ENCODE measurements around the gene FKBP2.
"Not testable (repeated sequence)": the region's sequence is repeated elsewhere in the genome, so short reads cannot be mapped to it uniquely, and the experiment has no call there.

The FKBP2 gene

DNA sequence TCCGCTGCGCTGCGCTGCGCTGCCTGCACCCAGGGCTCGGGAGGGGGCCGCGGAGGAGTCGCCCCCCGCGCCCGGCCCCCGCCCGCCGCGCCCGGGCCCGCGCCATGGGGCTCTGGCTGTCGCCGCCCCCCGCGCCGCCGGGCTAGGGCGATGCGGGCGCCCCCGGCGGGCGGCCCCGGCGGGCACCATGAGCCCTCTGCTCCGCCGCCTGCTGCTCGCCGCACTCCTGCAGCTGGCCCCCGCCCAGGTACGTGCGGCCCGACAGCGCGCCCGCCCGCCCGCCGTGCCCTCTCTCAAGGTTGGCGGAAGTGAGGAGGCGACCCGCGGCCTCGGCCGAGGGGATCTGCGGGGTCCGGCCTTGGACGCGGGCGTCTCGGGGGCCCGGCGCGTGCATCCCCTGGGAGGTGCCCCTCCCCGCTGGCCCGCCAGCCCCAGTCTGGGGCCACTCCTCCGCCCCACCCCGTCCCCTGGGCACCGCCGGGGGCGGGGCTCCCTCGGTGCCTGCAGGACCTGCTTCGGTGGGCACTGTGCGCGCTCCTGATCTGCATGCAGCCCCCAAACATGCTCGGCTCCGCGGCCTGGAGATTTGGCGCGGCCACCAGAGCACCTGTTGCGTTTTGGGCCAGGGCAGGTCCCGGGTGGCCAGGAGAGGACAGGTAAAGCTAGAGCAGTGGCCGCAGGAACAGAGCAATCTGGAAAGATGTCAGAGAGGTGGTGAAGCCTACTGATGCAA, 6.1 kb upstream of the FKBP2 start:
- DNase-seq = no peak

DNA sequence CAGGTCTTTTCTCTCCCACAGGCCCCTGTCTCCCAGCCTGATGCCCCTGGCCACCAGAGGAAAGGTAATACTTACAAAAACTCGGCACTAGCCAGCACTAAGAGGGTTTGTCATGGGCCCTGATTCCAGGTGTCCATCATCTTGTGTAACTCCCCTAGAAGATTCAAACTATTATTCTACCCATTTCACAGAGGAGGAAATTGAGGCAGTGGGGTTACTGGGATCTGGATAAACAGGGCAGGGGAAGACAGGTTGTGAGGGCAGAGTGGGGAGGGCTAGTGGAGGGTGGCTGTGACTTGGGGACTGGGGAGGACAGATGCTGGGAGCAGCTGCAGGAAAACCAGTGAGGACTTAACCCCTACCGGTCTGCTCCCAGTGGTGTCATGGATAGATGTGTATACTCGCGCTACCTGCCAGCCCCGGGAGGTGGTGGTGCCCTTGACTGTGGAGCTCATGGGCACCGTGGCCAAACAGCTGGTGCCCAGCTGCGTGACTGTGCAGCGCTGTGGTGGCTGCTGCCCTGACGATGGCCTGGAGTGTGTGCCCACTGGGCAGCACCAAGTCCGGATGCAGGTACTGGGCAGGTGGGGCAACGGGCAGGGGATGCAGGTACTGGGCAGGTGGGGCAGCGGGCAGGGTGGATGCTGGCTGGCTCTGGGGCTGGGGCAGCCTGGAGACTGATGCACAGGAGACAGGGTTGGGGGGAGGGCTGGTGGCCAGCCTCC, 5.3 kb upstream of the FKBP2 start:
- no peak for DNase-seq

DNA sequence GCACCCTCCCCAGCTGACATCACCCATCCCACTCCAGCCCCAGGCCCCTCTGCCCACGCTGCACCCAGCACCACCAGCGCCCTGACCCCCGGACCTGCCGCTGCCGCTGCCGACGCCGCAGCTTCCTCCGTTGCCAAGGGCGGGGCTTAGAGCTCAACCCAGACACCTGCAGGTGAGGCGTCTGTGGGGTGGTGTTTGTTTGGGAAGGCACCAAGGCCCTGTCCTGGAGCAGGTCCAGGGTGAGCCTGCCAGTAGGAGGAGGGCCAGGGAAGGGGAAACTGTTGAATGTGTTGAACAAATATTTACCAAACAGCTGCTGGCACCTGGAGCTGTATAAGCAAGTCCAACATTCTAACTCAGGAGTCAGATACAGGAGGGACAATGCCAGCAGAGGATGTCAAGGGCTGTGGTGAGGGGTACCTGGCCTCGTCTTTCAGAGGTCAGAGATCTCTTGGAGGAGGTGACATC, 3.4 kb upstream of the FKBP2 start:
- DNase-seq = no peak

DNA sequence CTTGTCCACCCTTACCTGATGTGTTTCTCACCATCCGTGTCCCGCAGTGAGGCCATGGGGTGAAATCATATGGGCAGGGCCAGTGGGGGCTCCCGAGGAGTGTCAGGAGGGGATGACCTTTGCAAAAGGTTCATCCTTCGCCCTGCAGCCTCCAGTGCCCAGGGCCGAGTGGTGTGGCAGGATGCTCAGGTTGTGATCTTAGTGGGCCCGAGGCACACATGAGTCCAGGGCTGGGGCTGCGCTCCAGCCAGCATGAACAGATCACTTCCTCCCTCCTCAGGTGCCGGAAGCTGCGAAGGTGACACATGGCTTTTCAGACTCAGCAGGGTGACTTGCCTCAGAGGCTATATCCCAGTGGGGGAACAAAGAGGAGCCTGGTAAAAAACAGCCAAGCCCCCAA, 2.8 kb upstream of the FKBP2 start:
- no peak for DNase-seq

DNA sequence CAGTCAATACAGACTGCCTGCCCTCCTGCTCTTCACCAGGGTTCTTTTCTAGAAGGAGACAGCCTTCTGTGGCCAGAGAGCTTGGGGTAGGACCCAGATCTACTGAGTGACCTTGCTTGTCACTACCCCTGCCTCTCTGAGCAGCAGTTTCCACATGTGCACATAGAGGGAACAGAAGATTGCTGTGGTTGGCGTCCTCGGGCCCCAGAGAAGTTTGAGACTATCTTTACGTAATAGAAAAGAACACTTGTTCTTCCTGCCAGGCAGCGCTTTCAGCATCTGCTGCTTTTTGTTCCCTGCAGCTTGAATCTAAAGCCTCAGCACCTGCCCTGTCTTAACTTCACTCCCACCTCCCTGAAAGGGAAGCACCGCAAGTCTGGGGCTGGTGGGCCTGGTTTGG, 1.9 kb upstream of the FKBP2 start:
- DNase-seq = no peak

DNA sequence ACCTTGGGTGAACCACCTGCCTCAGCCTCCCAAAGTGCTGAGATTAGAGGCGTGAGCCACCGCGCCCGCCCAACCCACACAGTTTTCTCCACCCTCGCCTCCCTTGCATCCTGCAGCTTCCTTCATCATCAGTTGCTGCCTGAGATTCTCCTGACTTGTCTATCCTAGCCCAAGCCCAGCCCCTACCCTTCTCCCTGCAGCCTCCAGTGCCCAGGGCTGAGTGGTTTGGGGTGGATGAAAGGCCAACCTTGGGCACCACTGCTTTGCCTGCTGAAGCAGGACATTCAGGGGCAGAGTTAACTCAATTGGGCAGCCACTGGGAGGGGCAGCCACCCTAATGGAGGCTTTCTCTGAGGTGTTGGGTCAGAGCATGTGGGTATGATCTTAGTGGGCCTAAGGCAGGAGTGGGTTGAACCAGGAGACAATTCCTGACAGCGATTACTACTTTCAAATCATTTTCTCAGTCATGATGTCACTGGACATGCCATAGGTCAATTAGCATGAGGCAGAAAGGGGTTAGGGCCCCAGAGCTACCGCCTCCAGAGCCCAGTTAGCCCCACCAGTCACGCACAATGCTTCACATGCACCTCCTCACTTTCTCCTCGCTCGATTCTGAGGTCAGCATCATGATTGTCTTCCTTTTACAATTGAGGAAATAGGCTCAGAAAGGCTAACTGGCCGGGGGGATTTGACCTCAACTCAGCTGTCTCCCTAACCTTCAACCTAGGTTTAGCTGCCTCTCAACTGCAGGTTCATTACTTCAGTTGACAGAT, 1.0 kb upstream of the FKBP2 start:
- no peak for DNase-seq

DNA sequence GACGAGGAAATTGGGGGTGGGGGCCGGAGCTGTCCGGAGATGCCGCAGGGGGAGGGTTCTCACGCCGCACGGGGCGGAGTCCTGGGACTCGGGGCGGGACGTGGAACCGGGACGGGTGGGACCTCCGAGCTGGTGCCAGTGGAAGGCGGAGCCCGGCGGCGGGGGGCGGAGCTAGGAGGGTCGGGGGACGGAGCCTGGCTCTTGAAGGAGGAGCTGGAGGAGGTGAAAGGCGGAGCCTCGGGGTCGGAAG, 271 bp downstream of the FKBP2 start:
- peak; percentile 99 for DNase-seq

DNA sequence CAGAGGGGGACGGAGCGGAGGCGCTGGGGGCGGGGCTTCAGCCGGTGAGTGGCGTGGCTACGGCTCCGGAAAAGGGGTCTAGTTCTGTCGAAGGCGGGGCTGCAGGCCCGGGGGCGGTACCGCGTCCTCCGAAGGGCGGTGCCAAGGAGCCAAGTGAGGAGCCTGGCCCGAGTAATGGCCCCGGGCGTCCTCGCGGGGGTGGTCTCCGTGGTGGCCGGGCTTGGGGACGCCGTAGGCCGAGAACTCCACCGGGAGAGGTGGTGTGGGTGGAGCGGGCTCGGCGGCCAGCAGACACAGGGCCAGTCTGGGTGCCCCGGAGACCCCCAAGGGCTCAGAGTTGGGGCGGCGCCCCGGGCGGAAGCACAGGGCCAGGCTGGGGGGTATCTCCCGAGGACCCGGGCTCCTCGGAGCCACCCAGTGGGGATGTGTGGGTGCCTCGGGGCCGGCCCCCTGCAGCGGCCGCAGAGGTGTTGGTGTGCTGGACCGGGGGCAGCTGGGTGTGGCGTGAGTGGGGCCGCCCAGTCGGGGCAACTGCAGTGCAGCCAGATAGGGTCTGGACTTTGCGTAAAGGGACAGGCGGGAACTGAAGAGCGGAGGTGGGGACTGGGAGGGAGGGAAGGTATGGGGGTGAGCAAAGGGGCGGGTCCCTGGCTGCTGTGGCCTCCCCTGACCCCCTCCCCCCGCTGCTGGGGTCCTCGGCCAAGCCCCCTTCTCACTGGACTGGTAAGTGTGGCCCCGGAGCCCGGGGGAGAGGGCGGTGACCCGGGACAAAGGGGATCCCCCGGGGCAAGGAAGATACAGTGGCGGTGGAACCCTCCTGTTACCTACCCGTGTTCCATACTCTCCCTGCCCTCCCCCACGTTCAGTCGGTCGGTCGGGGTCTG, 838 bp downstream of the FKBP2 start:
- peak; percentile 20 for DNase-seq

DNA sequence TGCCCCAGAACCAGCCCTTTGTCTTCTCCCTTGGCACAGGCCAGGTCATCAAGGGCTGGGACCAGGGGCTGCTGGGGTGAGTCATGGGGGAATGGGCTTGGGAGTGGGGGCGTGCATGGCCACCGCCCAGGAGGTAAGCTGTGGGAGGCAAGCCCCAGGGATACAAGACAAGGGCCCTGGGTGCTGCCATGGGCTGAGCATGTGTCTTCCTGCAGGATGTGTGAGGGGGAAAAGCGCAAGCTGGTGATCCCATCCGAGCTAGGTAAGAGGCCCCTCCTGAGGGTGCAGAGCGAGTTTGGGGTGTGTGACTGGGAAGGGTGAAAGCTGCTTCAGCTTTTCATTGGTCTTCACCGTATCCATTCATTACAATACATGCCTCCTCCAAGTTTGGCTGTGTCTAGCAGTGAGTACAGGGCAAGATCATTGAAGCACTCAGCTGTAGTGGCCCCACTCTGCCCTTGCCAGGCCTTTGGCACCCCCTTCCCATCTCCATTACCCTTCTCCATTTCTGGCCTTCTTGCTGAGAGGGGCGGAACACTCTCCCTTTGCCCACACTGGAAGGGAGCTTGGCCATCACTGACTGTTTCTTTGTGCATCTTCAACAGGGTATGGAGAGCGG, 2.5 kb downstream of the FKBP2 start:
- no peak for DNase-seq

DNA sequence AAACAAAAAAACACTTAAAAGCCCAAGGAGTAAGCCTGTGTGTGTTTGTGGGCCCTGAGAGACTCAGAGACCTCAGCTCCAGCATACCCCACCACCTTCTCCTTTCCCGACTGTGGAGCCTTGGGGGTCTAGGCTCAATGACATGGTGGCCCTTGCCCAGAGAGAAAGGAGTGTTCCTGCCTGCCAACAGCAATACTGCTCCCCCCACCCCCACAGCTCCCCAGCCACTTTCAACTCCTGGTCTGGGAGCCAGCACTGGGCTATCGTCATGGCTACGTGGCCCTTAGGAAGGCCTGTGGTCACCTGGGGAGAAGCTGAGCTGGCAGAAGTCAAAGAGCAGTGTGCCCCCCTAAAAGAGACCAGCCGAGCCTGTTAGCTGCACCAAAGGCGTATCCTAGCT, 3.2 kb downstream of the FKBP2 start:
- DNase-seq = no peak

DNA sequence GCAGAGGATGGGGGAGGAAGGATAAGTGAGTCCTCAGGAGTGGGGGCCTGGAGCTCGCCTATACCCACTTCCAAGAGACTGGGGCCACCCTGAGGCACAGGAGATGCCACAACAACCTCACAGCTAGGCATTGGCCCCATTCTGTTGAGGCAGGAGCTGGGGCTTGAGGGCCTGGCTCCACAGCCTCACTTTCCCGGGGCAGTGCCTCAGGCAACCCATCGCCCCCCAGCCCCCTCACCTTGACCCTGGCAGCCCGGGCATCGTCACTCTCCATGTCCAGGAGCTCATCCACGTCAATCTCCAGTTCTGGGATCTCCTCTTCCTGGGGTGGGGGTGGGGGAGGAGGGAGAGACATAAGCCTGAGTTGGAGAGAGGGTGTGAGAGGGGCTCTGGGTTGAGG, 4.1 kb downstream of the FKBP2 start:
- no peak for DNase-seq

DNA sequence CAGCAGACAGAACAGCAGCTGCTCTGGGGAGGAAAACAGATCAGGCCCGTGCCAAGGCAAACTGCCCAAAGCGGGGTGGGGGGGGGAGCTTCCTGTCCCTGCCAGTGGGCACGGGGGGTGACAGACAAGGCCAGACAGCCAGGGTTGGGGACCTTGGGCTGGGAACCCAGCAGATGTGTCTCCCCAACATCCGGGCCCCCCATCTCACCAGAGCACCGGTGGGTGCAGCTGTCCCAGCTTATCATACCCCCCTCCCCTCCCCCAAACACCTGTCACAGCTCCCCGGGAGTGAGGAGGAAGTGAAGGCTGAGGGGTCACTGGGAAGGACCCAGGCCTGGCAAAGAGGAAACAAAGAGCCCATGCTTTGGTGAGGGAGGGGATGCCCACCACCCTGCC, 4.5 kb downstream of the FKBP2 start:
- DNase-seq = no peak

DNA sequence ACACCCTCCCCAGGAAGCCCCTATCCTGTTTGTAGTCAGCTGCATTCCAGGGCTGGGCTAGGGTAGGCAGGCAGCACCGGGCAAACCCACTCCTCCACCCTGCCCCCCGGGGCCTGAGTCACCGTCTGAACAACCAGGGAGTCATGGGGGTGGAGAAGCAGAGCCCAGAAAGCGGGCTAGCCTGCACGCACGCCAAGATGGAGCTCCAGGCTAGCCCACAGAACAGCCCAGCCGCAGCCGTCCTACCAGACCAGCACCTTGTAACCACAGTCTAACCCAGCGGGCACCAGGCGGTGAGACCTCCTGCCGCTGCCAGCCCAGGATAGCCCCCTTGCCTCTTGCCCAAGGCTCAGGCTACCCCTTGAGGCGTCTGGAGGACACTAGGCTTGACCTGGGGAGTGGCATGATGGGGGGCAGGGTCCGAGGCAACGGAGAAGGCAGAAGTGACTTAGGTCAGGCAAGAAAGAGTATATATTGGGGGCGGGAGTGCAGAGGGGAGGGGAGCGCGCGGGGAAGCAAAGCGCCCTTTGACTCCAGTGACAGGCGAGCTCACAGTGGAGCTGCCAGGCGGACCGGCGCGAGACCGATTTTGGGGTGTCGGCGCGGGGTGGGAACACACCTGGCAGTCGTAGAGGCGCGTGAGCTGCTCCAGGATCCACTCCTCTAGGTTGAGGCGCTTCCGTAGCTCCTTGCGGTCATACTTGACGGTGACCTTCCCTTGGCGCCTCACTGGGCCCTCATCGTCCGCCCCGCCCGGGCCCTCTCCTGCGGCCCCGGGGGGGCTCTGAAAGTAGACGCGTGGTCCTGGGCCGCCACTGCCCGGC, 5.1 kb downstream of the FKBP2 start:
- DNase-seq = peak; percentile 90

DNA sequence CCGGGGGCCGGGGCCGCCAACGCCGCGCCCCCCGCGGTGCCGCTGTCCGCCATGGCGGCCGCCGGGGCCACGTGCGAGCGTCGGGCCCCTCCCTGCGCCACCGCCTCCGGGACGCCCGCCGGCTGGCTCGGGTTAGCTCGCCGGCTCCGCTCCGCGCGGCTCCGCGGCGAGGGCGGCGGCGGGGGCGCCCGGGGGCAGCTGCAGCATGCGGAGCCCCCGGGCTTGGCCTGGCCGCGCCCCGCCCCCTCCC, 5.7 kb downstream of the FKBP2 start:
- DNase-seq = not testable (repeated sequence)

DNA sequence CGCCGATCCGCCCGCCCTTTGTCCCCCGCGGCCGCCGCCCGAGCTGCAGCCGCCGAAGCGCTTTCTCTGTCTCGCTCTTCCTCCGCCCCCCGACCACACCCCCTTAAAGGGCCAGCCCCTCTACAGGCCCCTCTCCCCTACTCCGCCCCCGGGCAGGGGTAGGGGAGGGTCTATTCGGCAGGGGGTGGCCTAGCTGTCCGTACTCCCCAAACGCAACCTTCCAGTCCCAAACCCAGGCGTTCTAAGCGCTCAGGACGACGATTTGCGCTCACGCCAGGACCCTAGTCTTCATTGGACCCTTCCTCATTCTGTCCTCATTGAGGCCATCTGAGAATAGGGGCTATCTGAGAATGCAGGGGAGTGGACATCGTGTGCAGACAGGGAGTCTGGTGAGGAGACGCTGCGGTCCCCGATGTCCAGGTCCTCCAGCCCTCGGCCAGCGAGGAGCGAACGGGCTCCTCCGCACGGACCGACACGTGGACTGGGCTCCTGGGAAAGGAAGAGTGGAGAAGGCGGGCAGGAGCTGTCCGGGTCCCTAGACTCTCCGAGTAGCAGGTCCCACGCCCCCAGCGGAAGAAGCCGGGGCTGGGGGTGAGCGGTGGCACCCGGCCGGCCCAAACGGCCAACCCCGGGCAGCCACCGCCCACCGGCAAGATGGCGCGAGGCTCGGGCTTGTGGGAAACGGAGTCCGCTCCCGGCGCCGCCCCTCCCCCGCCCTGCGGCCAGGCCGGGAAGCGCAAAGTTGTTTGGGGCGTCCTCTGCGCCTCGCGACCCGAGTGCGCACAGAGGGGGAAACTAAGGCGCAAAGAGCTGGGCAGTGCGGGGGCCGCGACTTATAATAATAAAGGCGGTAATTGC, 6.2 kb downstream of the FKBP2 start, which contains the start of gene PPP1R14B:
TSS of gene PPP1R14B (minus strand) at position 73 of the 858 bp plus-strand sequence. CDS start 270 bp downstream, outside the sequence.
- DNase-seq = peak; percentile 88

DNA sequence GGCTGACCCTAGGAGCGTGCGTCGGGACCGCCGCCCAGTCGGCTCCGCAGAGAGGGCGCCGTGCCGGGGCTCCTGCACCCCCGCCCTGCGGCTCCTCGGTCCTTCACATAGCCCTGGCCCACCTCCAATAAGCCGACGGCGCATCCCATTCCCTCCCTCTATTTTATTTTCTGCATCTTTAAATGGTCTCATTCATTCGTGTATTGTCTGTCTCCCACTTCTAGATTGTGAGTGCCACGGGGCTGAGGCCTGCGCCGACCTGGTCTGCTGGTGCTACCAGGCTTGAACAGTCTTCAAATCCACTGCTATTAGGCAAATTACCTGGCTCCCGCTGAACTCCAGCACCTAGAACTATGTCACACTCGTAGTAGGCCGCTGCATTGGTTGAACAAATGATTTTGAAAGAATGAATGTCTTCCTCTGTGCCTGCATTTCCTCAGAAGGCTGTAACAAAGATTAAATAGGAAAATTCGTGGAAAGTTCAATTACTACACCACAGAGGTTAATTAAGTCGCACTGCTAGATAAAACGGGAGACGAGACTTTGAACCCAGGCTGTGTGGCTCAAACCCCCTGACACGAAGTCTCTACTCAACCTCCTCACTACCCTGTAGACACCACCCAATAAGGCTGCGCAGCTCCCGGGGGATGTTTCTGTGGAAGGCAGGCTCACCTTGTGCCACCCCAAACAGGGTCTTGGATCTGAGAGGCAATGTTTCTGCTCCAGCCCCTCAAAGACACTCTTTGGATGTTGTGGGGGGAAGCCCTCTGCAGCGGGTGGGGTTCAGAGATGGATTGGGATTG, 7.0 kb downstream of the FKBP2 start:
- no peak for DNase-seq

DNA sequence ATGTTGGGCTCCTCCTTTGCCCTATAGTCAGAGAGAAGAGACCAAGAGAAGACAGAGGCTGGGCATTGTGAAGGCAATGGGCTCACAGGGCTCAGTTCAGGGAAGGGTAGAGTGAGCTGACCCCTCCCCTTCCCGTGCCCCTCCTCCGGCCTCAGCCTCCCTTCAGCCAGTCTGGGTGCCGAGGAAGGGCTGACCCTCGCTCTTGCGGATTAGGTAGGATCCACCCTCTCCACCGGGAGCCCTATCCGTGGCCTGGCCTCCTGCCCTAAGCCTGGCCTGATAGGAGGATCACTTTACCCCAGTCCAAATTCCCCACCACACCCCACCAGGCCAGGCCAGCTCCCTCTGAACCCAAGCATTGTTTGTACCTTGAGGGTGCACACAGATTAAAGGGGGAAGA, 7.7 kb downstream of the FKBP2 start:
- DNase-seq = no peak

DNA sequence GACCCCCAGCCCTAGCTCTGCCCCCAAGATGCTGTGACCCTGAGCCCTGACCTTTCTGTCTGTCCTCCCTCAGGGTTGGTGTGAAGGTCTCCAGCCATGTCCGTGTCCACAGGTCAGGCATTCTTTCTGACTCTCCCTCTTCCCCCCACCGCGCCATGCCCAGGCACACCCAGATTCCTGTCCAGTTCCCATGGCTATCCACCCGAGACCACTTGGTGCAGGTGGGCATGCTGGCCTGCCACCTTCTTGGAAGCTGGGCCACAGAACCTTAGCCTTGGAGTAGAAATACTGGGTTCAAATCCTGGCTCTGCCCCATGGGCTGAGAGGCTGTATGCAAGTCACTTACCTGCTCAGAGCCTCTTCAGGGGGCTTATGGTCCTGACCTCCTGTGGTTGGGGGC, 8.1 kb downstream of the FKBP2 start:
- DNase-seq = no peak

DNA sequence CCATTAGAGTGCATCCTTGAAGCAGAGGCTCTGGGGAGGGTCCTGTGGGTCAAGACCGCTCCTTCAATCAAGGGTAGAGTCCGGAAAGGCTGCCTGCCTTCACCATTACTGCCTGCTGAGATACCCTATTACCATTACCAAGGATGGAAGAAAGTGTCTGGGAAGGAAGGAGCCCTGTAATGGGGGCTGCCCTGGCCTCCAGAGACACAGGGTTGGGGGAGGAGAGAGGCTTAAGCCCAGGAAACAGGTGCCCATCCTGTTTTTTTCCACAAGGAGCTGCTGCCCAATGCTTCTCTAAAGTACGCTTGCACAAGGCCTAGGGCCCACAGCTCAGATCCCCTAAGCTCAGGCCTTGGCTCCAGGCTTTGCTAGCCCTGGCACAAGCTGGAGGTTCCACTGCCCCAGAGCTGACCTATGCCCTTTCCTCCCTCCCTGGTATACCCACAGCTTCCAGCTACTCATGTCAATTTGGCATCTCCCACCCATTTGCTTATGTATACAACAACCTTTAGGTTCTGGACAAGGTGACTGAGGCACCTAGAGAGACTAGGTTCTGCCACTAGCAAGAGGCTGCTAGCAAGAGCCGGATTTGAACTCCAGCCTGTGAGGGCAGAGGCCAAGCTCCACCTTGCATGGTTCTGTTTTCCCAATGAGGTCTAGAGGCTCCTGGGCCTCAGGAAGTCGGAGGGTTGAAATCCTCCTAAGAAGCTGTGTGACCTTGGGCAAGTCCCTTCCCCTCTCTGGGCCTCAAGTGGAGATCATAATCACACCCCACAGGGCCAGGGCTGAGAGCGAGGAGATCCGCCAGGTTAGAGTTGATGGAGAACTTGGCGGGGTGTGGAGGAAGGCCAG, 8.9 kb downstream of the FKBP2 start:
- DNase-seq = no peak
